GM20000 (cell line): ENCODE results near the gene RFC3.
"Not testable (repeated sequence)": the region's sequence is repeated elsewhere in the genome, so short reads cannot be mapped to it uniquely, and the experiment has no call there.

Experiments
- DNase-seq: peaks from one replicate; pipeline ENCODE4 v3.0.0; 2012; ENCODE audit warnings: low spot score
- TF ChIP-seq, protein P1 (sequence below): IDR thresholded peaks from 2 replicates; pipeline ENCODE4 v1.5.1; 2012; ENCODE audit warnings: mild to moderate bottlenecking, control low read depth; ENCODE audit errors: extremely low read depth, missing control alignments

Gene RFC3

GRCh38 chr13:33796095-33796494, 21.9 kb upstream of the RFC3 start:
- no peak for DNase-seq

DNA sequence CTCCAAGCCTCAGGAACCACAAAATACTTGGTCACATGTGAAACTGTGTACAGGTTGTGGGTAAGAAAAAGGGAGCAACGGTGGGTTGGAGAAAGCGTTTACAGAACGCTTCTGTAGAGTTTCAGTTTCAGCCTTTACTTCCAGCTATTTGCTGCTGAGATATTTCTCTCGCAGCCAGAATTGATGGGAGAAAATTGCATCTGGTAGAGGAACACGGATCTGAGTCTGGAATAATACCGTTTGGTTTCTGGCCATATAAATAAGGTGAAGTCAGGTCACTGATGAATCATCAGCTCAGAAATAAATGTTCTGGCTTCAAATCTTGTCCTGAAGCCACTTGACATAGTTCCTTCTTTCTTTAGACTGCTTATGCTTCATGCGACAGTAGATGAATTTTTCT, 20.3 kb upstream of the RFC3 start:
- DNase-seq: no peak
- TF ChIP-seq, protein P1, sequence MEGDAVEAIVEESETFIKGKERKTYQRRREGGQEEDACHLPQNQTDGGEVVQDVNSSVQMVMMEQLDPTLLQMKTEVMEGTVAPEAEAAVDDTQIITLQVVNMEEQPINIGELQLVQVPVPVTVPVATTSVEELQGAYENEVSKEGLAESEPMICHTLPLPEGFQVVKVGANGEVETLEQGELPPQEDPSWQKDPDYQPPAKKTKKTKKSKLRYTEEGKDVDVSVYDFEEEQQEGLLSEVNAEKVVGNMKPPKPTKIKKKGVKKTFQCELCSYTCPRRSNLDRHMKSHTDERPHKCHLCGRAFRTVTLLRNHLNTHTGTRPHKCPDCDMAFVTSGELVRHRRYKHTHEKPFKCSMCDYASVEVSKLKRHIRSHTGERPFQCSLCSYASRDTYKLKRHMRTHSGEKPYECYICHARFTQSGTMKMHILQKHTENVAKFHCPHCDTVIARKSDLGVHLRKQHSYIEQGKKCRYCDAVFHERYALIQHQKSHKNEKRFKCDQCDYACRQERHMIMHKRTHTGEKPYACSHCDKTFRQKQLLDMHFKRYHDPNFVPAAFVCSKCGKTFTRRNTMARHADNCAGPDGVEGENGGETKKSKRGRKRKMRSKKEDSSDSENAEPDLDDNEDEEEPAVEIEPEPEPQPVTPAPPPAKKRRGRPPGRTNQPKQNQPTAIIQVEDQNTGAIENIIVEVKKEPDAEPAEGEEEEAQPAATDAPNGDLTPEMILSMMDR: no peak

More at GRCh38 chr13:33796095-33796494, 21.9 kb upstream of the RFC3 start:
- TF ChIP-seq, protein P1: no peak

GRCh38 chr13:33798023-33798422, 19.9 kb upstream of the RFC3 start:
- TF ChIP-seq, protein P1: no peak
- DNase-seq: no peak

DNA sequence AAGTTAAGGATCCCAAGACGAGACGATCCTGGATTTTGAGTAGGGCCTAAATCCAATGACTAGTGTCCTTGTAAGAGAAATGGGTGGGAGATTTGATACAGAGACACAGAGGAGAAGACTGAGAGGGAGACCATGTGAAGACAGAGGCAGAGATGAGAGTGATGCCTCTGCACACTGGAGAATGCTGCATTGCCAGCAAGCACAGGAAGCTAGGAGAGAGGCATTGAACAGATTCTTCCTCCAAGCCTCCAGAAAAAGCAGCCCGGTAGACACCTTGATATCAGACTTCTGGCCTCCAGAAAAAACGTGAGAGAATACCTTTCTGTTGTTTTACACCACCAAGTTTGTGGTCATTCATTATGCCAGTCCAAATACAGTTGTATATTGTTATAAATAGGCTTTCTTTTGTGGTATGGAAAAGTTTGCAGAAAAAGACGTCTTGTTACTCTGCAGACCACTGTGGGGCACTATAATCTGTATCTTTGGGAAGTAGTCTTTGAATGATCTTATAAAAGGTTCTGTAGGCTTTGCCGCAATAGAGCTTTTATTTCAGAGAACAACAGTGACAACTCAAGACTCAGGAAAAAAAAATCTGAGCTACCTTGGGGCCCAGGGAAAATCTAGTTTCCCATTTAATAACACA, 17.9 kb upstream of the RFC3 start:
- DNase-seq: peak; percentile 21
- TF ChIP-seq, protein P1: no peak

DNA sequence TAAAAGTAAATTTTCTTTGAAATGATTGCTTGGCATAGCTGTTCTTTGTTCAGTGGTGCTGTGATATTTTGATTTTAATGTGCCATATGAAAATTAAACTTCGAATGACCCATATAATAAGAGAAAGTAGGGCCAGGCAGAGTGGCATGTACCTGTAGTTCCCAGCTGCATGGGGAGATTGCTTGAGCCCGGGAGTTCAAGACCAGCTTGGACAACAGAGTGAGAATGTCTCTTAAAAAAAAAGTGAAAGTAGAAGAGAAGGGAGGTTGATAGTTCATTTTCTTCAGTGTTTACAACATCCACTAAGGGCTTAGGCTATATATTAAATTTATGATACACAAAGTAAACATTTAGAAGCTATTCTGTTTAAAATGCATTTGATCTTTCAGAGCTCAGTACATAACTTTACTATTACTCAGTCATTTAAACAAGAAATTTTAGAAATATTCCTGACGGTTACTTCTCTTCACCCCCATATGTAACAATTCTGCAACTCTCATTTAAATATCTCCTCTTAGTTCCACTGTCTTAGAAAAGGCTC, 17.2 kb upstream of the RFC3 start:
- no peak for DNase-seq
- TF ChIP-seq, protein P1: no peak

DNA sequence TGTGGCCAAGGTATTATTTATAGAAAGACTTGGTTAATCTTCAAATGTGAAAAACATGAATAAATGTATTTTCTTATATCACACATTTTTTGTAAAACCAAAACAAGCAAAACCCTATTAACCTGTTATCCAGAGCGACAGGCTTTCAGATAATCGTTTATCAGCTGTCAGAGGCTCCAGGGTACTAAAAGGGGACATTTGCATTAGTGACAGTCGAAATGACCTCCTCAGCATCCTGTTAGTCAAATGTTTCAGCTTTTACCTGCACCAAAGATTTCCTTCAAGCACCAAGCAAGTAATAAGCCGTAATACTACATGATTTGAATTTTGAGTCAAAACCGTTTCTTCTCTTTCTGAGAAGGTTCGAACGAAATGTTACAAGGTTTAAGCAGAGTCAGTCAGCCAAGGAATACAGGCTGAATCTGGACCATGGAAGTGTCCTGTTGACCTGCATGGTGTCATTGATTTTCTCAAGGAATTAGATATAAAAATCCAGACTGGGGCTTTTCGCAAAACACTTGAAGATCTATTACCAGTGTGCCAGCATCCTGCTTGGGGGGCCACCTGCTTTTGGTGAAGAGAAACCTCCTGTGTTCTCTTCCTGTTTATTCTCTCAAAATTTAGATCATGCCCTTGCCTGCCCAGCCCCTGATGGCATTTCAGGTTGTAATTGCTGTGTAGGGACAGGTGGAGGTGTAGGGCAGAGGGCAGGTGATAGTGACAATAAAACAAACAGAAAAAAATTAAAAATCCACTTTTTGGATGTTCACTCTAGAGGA, 11.3 kb upstream of the RFC3 start:
- DNase-seq: no peak
- TF ChIP-seq, protein P1: no peak

- not testable (repeated sequence) for DNase-seq
Measured at GRCh38 chr13:33812829-33813228, 5.1 kb upstream of the RFC3 start.

- TF ChIP-seq, protein P1: no peak
Measured at GRCh38 chr13:33815011-33815550, 2.9 kb upstream of the RFC3 start.

More at GRCh38 chr13:33815011-33815550, 2.9 kb upstream of the RFC3 start:
- DNase-seq: no peak
